Type B pancreatic cell (in vitro differentiated cells): ENCODE data around the gene TNFRSF9. TPM values are rescaled to one million over a fixed set of nuclear protein-coding genes. Genes with fewer than 3 reads are reported as not detected.
"Not testable (repeated sequence)": the region's sequence is repeated elsewhere in the genome, so short reads cannot be mapped to it uniquely, and the experiment has no call there.

Experiments used
- DNase-seq: peaks from one replicate; pipeline ENCODE4 v3.0.0; 2021; ENCODE audit warnings: mixed read lengths; ENCODE audit not compliant: unreplicated experiment; ENCODE audit errors: extremely low spot score
- H3K27ac Mint-ChIP-seq: 2 replicates; pipeline ENCODE4 v1.8.0; 2021; ENCODE audit warnings: mild to moderate bottlenecking, mixed read lengths
- H3K27me3 Mint-ChIP-seq: 2 replicates; pipeline ENCODE4 v1.8.0; 2021; ENCODE audit warnings: mixed read lengths
- H3K36me3 Mint-ChIP-seq: 2 replicates; pipeline ENCODE4 v1.8.0; 2021; ENCODE audit warnings: mixed read lengths
- H3K4me1 Mint-ChIP-seq: one replicate; pipeline ENCODE4 v1.8.0; 2021; ENCODE audit warnings: mixed read lengths; ENCODE audit not compliant: unreplicated experiment
- H3K4me3 Mint-ChIP-seq: 2 replicates; pipeline ENCODE4 v1.8.0; 2021; ENCODE audit warnings: mild to moderate bottlenecking, mixed read lengths
- H3K9me3 Mint-ChIP-seq: 2 replicates; pipeline ENCODE4 v1.8.0; 2021; ENCODE audit warnings: mixed read lengths
- CTCF ChIP-seq: fragments of 200-600 bp; sonication (generic); conservative IDR thresholded peaks from 2 replicates; pipeline ENCODE4 v1.5.0; 2021; ENCODE audit warnings: antibody characterized with exemption, mild to moderate bottlenecking
- total RNA-seq: library from RNA; stranded (reverse); gene quantifications from 2 replicates; pipeline ENCODE4 v1.2.1, GENCODE V29; 2021; ENCODE audit warnings: low replicate concordance

The TNFRSF9 gene
- total RNA-seq, 1 donor from 2014 or later, result 0.39 TPM

- Mint-ChIP-seq H3K9me3 (peaks cover 3% of the 10 kb centered on the region), H3K36me3 (no peaks in the 10 kb centered on the region), H3K27ac (peak overlapping the region; percentile 24), H3K27me3 (peaks cover 2% of the 10 kb centered on the region), H3K4me1 (peaks cover 6% of the 10 kb centered on the region), H3K4me3 (no peak overlapping the region)
- no peak for DNase-seq
- no peak for TF ChIP-seq CTCF
Measured at GRCh38 chr1:7956218-7957032, 15.8 kb upstream of the TNFRSF9 start.

GRCh38 chr1:7954683-7955082 lies 14.0 kb upstream of the TNFRSF9 start:
- H3K36me3 Mint-ChIP-seq, result no peaks in the 10 kb centered on the region
- H3K9me3 Mint-ChIP-seq, result peaks cover 4% of the 10 kb centered on the region
- H3K27ac Mint-ChIP-seq, result no peak overlapping the region
- peak overlapping the region; percentile 31 for H3K4me3 Mint-ChIP-seq
- peaks cover 6% of the 10 kb centered on the region for H3K27me3 Mint-ChIP-seq
- no peak for TF ChIP-seq CTCF
- H3K4me1 Mint-ChIP-seq, result no peaks in the 10 kb centered on the region
- no peak for DNase-seq

GRCh38 chr1:7953850-7954609 lies 13.4 kb upstream of the TNFRSF9 start:
- H3K36me3 Mint-ChIP-seq, result no peaks in the 10 kb centered on the region
- TF ChIP-seq CTCF, result no peak
- no peaks in the 10 kb centered on the region for H3K4me1 Mint-ChIP-seq
- no peak for DNase-seq
- H3K9me3 Mint-ChIP-seq, result peaks cover 4% of the 10 kb centered on the region
- H3K27me3 Mint-ChIP-seq, result peaks cover 7% of the 10 kb centered on the region
- peak overlapping the region; percentile 31 for H3K4me3 Mint-ChIP-seq
- no peak overlapping the region for H3K27ac Mint-ChIP-seq

GRCh38 chr1:7952791-7953190 lies 12.2 kb upstream of the TNFRSF9 start:
- H3K27ac Mint-ChIP-seq, H3K4me1 Mint-ChIP-seq, H3K4me3 Mint-ChIP-seq, DNase-seq, H3K36me3 Mint-ChIP-seq, H3K9me3 Mint-ChIP-seq: not testable (repeated sequence)
- H3K27me3 Mint-ChIP-seq, result peaks cover 10% of the 10 kb centered on the region

GRCh38 chr1:7948960-7949359 lies 8.3 kb upstream of the TNFRSF9 start:
- Mint-ChIP-seq H3K27ac (no peak overlapping the region), H3K9me3 (peaks cover 4% of the 10 kb centered on the region), H3K4me1 (no peaks in the 10 kb centered on the region)

More at GRCh38 chr1:7948960-7949359, 8.3 kb upstream of the TNFRSF9 start:
- H3K4me3 Mint-ChIP-seq, result no peak overlapping the region
- no peak for DNase-seq
- no peaks in the 10 kb centered on the region for H3K36me3 Mint-ChIP-seq
- H3K27me3 Mint-ChIP-seq, result peaks cover 12% of the 10 kb centered on the region
- TF ChIP-seq CTCF, result no peak
